PFSK-1 (cell line): ENCODE measurements around the gene MBNL1.

Source experiments
- FOXP2 ChIP-seq: optimal IDR thresholded peaks from 2 replicates; pipeline ENCODE3; 2011; ENCODE audit warnings: borderline replicate concordance, control low read depth, inconsistent platforms; ENCODE audit not compliant: insufficient read depth; ENCODE audit errors: extremely low read length, extremely low read depth
- POLR2AphosphoS5 ChIP-seq: IDR thresholded peaks from 2 replicates; pipeline ENCODE4 v1.6.1; 2012; ENCODE audit warnings: low read depth, mild to moderate bottlenecking, control low read depth, low read length, moderate library complexity
- SIN3A ChIP-seq: IDR thresholded peaks from 2 replicates; pipeline ENCODE4 v1.6.1; 2012; ENCODE audit warnings: mild to moderate bottlenecking, low read length, moderate library complexity, borderline replicate concordance; ENCODE audit not compliant: insufficient read depth
- TAF1 ChIP-seq: IDR thresholded peaks from 2 replicates; pipeline ENCODE4 v1.6.1; 2012; ENCODE audit warnings: low read length, control low read depth, borderline replicate concordance; ENCODE audit not compliant: insufficient read depth
- TF ChIP-seq, protein P1 (sequence below), 2 experiments: IDR thresholded peaks; 2 replicates each; pipeline versions ENCODE4 v1.6.1 to v1.8.0; 2011 to 2012; ENCODE audit warnings: low read depth in 2 of 2, low read length in 2 of 2, control low read depth in 1 of 2, inconsistent platforms in 1 of 2, mild to moderate bottlenecking in 1 of 2, moderate library complexity in 1 of 2; ENCODE audit not compliant: insufficient read depth in 1 of 2

DNA sequence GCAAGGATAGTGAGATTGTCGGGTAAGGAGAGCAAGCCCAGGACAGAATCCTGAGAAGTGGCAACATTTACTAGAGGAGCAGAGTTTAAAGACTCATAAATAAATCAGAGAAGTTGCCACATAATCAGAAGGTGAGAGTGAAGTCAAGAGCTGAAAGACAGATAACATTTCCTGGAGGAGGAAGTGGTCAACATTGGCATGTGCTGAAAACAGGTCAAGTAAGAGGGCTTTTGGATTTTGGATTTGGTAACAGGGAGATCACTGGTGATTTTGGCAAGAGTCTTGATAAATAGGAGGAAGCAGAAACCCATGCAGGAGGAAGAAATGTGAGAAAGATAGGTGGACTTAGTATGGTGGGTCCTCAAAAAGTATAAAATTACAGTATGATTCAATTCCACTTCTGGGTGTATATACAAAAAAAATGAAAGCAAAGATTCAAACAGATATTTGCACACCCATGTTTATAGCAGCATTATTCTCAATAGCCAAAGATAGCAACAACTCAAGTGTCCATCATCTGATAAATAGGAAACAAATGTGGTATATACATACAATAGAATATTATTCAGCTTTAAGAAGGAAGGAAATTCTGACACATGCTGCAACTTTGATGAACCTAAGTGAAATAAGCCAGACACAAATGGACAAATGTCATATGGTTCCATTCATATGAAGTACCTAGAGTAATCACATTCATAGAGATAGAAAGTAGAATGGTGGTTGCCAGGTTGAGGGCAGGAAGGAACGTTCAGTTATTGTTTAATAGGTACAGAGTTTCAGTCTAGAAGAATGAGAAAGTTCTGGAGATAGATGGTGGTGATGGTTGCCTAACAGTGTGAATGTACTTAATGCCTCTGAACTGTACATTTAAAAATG is 27.3 kb upstream of the MBNL1 start:
- TF ChIP-seq SIN3A (no peak), POLR2AphosphoS5 (no peak), FOXP2 (no peak), TAF1 (no peak)
- TF ChIP-seq, protein P1, sequence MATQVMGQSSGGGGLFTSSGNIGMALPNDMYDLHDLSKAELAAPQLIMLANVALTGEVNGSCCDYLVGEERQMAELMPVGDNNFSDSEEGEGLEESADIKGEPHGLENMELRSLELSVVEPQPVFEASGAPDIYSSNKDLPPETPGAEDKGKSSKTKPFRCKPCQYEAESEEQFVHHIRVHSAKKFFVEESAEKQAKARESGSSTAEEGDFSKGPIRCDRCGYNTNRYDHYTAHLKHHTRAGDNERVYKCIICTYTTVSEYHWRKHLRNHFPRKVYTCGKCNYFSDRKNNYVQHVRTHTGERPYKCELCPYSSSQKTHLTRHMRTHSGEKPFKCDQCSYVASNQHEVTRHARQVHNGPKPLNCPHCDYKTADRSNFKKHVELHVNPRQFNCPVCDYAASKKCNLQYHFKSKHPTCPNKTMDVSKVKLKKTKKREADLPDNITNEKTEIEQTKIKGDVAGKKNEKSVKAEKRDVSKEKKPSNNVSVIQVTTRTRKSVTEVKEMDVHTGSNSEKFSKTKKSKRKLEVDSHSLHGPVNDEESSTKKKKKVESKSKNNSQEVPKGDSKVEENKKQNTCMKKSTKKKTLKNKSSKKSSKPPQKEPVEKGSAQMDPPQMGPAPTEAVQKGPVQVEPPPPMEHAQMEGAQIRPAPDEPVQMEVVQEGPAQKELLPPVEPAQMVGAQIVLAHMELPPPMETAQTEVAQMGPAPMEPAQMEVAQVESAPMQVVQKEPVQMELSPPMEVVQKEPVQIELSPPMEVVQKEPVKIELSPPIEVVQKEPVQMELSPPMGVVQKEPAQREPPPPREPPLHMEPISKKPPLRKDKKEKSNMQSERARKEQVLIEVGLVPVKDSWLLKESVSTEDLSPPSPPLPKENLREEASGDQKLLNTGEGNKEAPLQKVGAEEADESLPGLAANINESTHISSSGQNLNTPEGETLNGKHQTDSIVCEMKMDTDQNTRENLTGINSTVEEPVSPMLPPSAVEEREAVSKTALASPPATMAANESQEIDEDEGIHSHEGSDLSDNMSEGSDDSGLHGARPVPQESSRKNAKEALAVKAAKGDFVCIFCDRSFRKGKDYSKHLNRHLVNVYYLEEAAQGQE (IDR thresholded peaks at IDR 0.05; ENCODE audit: insufficient read depth in 1 of 2, low read depth in 2 of 2, low read length in 2 of 2): no peak
